Activated CD8-positive, alpha-beta memory T cell treated with anti-CD3 and anti-CD28 coated beads, Interleukin-2, amount 50 U/mL, for 48 hours (primary cell): ENCODE data around the gene HTD2.
"Not testable (repeated sequence)": the region's sequence is repeated elsewhere in the genome, so short reads cannot be mapped to it uniquely, and the experiment has no call there.

Experiments
- DNase-seq: peaks from one replicate; pipeline ENCODE4 v3.0.0-alpha.2; 2020

The HTD2 gene

GRCh38 chr3:58305882-58306711 lies at the start of gene HTD2, which contains the start of gene RPP14:
TSS of gene HTD2 (plus strand) at chr3:58306520. CDS start at chr3:58317614, 11,094 bp downstream.
TSS of gene RPP14 (plus strand) at chr3:58306245. CDS start at chr3:58310330, 4,085 bp downstream.
- peak; percentile 100 for DNase-seq

- DNase-seq = no peak
These were observed 47.8 kb upstream of the HTD2 start for GRCh38 chr3:58258392-58259055.

GRCh38 chr3:58260261-58260731 lies 46.0 kb upstream of the HTD2 start:
- no peak for DNase-seq

GRCh38 chr3:58260733-58261132 lies 45.6 kb upstream of the HTD2 start:
- DNase-seq = no peak

- DNase-seq = no peak
These were observed 44.2 kb upstream of the HTD2 start for GRCh38 chr3:58261954-58262666.

- no peak for DNase-seq
These were observed 39.7 kb upstream of the HTD2 start for GRCh38 chr3:58266577-58266976.

- DNase-seq = not testable (repeated sequence)
These were observed 38.8 kb upstream of the HTD2 start for GRCh38 chr3:58267543-58267942.

GRCh38 chr3:58269356-58269755 lies 37.0 kb upstream of the HTD2 start:
- no peak for DNase-seq

GRCh38 chr3:58270485-58270884 lies 35.8 kb upstream of the HTD2 start:
- no peak for DNase-seq

GRCh38 chr3:58271901-58272501 lies 34.3 kb upstream of the HTD2 start:
- no peak for DNase-seq

- no peak for DNase-seq
These were observed 33.4 kb upstream of the HTD2 start for GRCh38 chr3:58272891-58273290.

- DNase-seq = not testable (repeated sequence)
These were observed 33.0 kb upstream of the HTD2 start for GRCh38 chr3:58273362-58273761.

- no peak for DNase-seq
These were observed 32.2 kb upstream of the HTD2 start for GRCh38 chr3:58274027-58274614.

GRCh38 chr3:58281069-58281468 lies 25.3 kb upstream of the HTD2 start:
- no peak for DNase-seq

- DNase-seq = no peak
These were observed 21.0 kb upstream of the HTD2 start for GRCh38 chr3:58285334-58285733.

GRCh38 chr3:58287354-58287753 lies 19.0 kb upstream of the HTD2 start:
- no peak for DNase-seq

- no peak for DNase-seq
These were observed 18.1 kb upstream of the HTD2 start for GRCh38 chr3:58288011-58288728.

- not testable (repeated sequence) for DNase-seq
These were observed 17.2 kb upstream of the HTD2 start for GRCh38 chr3:58288964-58289613.

- not testable (repeated sequence) for DNase-seq
These were observed 15.9 kb upstream of the HTD2 start for GRCh38 chr3:58290446-58290845.

- no peak for DNase-seq
These were observed 14.5 kb upstream of the HTD2 start for GRCh38 chr3:58291671-58292338.

GRCh38 chr3:58292866-58293265 lies 13.5 kb upstream of the HTD2 start:
- no peak for DNase-seq
